NCI-H2107 treated with DMSO at 0.1 percent for 48 hours (cell line): ENCODE measurements around the gene IL24.
"Not testable (repeated sequence)": the region's sequence is repeated elsewhere in the genome, so short reads cannot be mapped to it uniquely, and the experiment has no call there.

Experiments used
- DNase-seq: peaks from one replicate; lab custom pipeline; 2025; ENCODE audit not compliant: unreplicated experiment; lab: John Stamatoyannopoulos, UW

The IL24 gene

DNA sequence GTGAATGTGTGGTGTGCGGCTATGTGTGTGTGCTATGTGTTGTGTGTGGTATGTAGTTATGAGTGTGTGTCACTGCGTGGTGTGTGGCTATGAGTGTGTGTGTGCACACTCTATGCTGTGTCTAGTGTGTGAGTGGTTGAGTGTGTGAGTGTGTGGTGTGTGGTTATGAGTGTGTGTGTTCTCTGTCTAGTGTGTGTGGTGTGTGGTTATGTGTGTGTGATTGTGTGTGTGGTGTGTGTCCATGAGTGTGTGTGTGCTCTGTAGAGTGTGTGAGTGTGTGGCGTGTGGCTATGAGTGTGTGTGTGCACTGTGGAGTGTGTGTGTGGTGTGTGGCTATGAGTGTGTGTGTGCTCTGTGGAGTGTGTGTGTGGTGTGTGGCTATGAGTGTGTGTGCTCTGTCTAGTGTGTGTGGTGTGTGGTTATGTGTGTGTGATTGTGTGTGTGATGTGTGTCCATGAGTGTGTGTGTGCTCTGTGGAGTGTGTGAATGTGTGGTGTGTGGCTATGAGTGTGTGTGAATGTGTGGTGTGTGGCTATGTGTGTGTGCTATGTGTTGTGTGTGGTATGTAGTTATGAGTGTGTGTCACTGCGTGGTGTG is 26.8 kb downstream of the IL24 start:
- DNase-seq: not testable (repeated sequence)

GRCh38 chr1:206924592-206925105 is 27.4 kb downstream of the IL24 start:
- no peak for DNase-seq

GRCh38 chr1:206925106-206925736 is 28.0 kb downstream of the IL24 start:
- no peak for DNase-seq

DNA sequence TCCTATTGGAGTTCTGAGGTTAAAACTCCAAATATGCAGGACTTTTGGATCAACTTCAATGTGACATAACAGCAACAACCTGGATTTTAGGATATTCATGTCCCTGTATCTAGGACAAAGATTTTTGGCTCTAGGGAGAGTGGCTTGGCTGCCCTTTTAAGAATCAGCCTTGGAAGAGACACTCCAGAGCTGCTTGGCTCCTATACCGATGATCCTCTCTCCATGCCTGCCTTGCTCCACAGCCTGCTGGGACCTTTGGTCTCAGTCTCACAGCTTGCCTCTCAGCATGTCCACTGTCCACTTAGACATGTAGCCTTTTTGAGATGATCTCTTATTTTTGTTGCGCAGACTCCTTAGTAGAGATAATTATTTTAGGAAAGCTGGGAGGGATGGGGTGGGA is 29.0 kb downstream of the IL24 start:
- no peak for DNase-seq

- no peak for DNase-seq
Measured at GRCh38 chr1:206929524-206929923, 32.3 kb downstream of the IL24 start.

DNA sequence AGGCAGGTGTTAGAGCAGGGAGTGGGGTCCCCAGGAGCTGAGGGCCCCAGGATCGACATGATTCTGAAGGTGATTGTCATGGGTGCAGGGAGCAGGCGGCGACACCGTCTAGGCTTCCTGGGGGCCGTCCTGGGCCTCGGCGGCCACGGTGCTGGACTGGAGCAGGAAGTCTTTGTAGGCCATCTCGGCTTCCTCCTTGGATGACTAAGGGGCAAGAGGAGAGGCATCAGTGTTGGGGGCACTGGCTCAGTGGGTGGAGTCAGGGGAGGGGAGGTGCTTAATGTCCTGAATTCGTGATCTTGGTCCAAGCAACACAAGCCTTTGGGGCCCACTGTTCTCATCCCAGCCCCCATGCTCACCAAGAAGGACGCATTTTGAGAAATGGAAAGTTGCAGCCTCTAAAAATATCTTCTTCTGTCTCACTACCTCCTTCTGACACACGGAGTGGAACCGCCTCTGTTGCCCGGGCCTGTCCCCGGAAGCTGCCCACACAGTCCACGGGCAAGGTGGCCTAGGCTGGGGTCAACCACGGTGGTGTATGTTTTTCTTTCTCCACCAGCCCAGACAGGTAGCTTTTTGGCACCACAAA is 33.1 kb downstream of the IL24 start:
- no peak for DNase-seq

DNA sequence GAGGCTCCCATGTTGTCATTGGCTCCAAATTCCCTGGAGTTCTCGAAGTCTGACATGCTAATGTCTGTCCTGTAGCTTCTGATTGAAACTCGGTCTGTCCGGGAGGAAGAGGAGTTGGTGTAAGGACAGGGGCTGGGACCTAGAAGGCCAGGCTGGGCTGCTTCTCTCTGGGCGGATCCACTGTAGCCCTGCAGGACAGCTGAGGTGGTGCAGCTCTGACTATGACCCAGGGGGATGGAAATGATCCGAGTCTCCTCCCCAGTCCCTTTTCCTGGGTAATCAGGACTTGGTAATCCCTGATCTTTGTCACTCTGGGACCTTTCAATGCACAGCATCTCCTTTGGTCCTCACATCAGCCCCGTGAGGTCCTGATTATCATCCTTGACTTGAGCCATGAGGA is 34.5 kb downstream of the IL24 start:
- DNase-seq: no peak

- DNase-seq: no peak
Measured at GRCh38 chr1:206932177-206932576, 34.9 kb downstream of the IL24 start.

- DNase-seq: no peak
Measured at GRCh38 chr1:206933333-206933945, 36.2 kb downstream of the IL24 start.

DNA sequence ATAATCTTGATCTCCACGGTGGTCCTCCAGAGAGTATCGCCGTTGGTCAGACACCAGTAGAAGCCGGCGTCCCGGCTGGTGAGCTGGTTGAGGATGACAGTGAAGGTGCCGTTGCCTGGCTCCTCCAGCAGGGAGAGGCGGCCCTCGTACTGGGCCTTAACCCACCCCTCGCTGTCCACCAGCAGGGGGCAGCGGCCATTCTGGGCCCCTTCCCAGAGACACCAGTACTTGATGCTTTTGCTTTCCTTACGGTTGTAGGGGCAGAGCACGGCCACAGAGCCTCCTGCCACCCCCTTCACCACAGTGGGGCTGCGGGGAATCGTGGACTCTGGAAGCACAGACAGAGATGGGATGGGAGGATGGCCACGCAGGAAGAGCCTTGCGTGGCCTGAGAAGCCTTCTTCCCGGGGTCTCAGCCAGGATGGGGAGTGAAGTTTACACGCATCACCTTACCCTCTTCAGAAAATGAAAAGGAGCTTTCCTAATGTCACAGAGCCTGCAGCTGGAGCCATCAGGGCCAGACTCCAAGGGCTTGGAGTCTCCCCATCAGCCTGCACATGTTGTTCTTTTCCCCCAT is 38.3 kb downstream of the IL24 start:
- no peak for DNase-seq

DNA sequence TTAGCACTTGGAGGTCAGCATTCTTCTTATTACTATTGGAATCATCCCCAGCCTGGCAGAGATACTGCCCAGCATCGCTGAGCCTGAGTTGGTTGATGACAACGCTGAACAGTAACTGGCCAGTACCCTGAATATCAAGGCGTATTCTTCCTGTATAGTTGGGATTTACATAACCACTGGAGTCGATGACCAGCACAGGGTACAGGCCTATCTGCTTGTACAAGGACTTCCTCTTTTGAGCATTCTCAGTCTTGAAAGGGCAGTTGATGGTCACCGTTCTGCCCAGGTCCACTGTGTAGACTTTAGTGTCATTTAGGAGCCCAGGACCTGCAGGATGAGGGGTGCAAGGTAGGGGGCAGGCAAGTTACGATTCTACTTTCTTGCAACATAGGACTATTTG is 40.2 kb downstream of the IL24 start:
- DNase-seq: no peak

DNA sequence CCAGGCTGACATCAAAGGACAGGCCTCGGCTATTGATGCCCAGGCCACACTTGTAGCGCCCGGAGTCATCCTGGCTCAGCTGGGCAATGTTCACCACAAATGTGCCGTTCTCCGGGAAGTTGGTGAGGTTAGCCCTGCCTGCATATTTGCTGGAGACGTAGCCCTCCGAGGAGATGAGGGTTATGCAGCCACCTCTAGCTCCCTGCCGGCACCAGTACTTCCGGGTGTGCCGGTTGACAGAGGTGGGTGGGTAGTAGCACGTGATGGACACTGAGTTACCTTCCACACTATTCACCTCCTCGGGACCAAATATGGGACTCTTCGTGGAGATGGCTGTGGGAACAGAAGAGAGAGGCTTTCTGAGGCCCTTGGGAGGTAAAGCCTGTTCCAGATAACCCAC is 41.9 kb downstream of the IL24 start:
- no peak for DNase-seq

GRCh38 chr1:206939841-206940587 is 42.8 kb downstream of the IL24 start:
- DNase-seq: no peak

DNA sequence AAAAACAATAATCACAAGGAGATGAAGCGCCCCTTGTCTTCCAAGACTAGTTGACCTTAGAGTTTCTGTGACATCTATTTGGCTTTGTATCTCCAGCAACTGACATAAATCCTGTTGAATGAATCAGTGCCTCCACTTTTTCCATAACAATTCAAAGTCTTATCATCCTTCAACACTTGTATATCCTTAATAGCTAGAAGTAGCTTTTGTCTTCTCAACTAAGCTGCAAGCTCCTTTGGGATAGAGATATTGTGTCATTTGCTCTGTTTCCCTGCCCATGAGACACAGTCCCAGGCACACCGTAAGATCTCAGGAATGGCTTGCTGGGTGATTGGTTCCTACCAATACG is 43.3 kb downstream of the IL24 start:
- no peak for DNase-seq

GRCh38 chr1:206941766-206942418 is 44.6 kb downstream of the IL24 start:
- no peak for DNase-seq

DNA sequence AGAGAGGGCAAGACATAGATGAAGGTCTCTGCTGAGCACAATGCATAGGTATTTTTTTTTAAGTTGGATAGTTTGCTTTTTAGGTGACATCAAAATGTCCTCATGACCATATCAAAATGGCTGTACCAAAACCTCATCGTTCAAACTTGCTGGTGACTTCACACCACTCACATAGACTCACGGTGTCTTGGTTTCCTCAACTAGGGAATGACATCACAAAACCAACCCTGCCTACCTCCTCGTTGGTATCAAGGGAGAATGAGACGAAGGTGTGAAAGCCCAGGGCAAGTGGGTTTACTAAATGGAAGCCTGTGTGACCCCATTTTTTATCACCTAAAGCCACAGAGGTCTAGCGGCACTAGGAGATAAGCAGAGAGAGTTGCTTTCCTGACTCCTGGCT is 47.5 kb downstream of the IL24 start:
- no peak for DNase-seq

DNA sequence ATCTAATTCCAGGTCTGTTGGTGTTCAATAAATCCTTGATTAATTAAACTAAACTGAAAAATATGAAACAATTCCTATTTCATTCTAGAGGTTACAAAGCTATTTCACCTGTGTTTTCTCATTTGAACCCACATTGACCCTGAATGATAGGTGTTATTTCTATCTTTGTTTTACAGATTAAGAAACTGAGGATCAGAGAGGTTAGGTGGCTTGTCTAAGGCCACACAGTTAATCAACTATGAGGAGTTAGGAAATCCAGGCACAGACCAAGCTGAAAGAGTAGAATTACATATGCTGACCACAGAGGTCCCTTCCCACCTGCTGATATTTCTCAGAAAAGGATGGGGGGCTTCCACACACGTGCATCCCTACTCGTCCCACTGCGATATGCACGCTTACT is 48.5 kb downstream of the IL24 start:
- no peak for DNase-seq

GRCh38 chr1:206946261-206946660 is 49.0 kb downstream of the IL24 start, which contains the start of gene PIGR:
PIGR (minus strand) TSS chr1:206946466; CDS start chr1:206940531, 5,935 bp downstream.
- no peak for DNase-seq

- no peak for DNase-seq
Measured at GRCh38 chr1:206947255-206947654, 50.0 kb downstream of the IL24 start.

DNA sequence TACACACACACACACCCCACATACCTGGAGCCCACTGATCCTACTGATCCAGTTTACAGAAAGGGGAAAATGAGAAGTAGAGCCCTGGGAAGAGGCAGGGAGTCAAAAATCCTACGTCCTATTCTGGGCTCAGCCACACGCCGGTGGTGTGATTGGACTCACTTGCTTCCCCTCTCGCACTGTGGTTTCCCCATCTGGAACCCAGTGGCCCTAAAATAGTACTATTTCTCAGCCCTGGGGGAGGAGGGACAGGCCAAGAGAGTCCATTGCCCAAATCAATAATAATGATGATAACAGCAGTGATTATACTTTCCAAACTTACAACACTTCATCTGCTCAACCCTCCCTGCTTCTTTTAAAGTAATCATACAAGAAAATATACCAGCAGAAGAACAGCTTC is 52.0 kb downstream of the IL24 start:
- DNase-seq: no peak

GRCh38 chr1:206949641-206950040 is 52.4 kb downstream of the IL24 start:
- no peak for DNase-seq
